Stimulated activated CD4-positive, alpha-beta T cell treated with anti-CD3 and anti-CD28 coated beads, Interleukin-12 subunit alpha, Interleukin-12 subunit beta, amount 100 ng/mL, for 4 hours (primary cell): ENCODE results near the gene NMRAL1.

Source experiments
- DNase-seq: peaks from one replicate; pipeline ENCODE4 v3.0.0-alpha.2; 2020

Gene NMRAL1

GRCh38 chr16:4420505-4421105 lies 53.8 kb downstream of the NMRAL1 start:
- DNase-seq, result no peak

- no peak for DNase-seq
Observed at GRCh38 chr16:4419402-4419959, 54.9 kb downstream of the NMRAL1 start.

GRCh38 chr16:4416200-4417032 lies 58.0 kb downstream of the NMRAL1 start, which contains the start of gene CORO7:
Gene CORO7 (minus strand): TSS chr16:4416596. CDS start chr16:4416518, 78 bp downstream.
- peak; percentile 98 for DNase-seq

GRCh38 chr16:4415538-4416199 lies 58.8 kb downstream of the NMRAL1 start:
- DNase-seq, result peak; percentile 42

GRCh38 chr16:4414187-4414917 lies 60.1 kb downstream of the NMRAL1 start:
- peak; percentile 60 for DNase-seq

- DNase-seq, result no peak
Observed at GRCh38 chr16:4412854-4413253, 61.6 kb downstream of the NMRAL1 start.

GRCh38 chr16:4412159-4412558 lies 62.3 kb downstream of the NMRAL1 start:
- no peak for DNase-seq
